ENCODE measurements around the gene PRCD. TPM values are rescaled to one million over a fixed set of nuclear protein-coding genes. Genes with fewer than 3 reads are reported as not detected.

The PRCD gene
- total RNA-seq, 2 experiments from 2014 or later, result not detected

DNA sequence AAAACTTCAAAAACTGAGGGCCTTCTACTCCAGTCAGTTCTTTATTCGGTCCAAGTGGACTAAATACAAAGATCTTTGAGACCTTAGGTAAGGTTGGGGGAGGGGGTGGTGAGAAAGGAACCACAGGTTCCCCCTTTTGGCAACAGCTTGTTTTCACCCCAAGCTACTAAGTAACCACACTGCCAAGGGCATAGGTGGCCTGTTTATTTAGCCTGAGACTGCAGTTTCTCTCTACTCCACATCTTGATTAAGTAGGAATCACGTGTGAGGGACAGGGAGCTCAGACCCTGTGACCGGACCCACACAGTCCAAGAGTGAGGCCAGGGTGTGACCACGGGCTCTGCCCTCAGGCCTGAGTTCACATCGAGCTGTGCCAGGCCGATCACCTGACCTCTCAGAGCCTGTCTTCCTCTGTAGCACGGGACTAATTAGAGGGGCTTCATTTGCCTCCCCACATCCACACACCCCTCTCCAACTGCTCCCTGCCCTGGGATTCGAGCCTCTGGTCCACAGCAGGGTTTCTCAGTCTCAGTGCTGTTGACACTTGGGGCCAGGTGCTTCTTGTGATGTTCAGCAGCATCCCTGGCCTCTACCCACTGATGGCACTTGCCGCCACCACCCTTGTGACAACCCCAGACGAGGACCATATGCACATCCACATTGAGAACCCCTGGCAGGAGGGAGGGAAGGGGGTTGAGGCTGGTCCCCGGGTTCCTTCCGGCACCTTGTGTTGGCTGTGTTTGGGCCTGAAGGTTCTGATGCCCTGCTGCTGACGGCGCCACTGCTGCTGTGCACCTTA is 28.0 kb downstream of the PRCD start:
- H3K36me3 Mint-ChIP-seq (ENCODE audit: low read depth), result peaks cover 31% of the 10 kb centered on the region
- H3K9me3 Mint-ChIP-seq, result no peaks in the 10 kb centered on the region
- ChIA-PET POLR2A (no interaction called here), CTCF (interaction anchor here (0.6 to 2.8 kb wide), 5 partner anchors 10 to 92 kb away, joined by 3 to 22 read pairs (median 4); no protein-coding TSS in a partner anchor)
- no peak for DNase-seq
- no peaks in the 10 kb centered on the region for H3K27me3 Mint-ChIP-seq
- peak overlapping the region; percentile 50 for H3K27ac Mint-ChIP-seq
- H3K4me1 Mint-ChIP-seq, result peaks cover 15% of the 10 kb centered on the region
- H3K4me3 Mint-ChIP-seq, result no peak overlapping the region

GRCh38 chr17:76568811-76569221 is 29.0 kb downstream of the PRCD start:
- no peak overlapping the region for H3K4me3 Mint-ChIP-seq
- H3K36me3 Mint-ChIP-seq (ENCODE audit: low read depth), result peaks cover 24% of the 10 kb centered on the region
- DNase-seq, result no peak
- ChIA-PET CTCF (no interaction called here), POLR2A (no interaction called here)
- H3K27me3 Mint-ChIP-seq, result no peaks in the 10 kb centered on the region
- H3K4me1 Mint-ChIP-seq, result peaks cover 9% of the 10 kb centered on the region
- no peaks in the 10 kb centered on the region for H3K9me3 Mint-ChIP-seq
- no peak overlapping the region for H3K27ac Mint-ChIP-seq

GRCh38 chr17:76569607-76570279 is 29.9 kb downstream of the PRCD start:
- no peak overlapping the region for H3K27ac Mint-ChIP-seq
- H3K4me1 Mint-ChIP-seq, result peaks cover 9% of the 10 kb centered on the region
- POLR2A ChIA-PET, result no interaction called here
- no peak overlapping the region for H3K4me3 Mint-ChIP-seq
- CTCF ChIA-PET, result interaction anchor here (0.6 to 1.4 kb wide), 3 partner anchors 12 to 245 kb away, joined by 3 to 4 read pairs (median 3); no protein-coding TSS in a partner anchor
- DNase-seq, result no peak
- H3K36me3 Mint-ChIP-seq (ENCODE audit: low read depth), result peaks cover 20% of the 10 kb centered on the region
- H3K9me3 Mint-ChIP-seq, result no peaks in the 10 kb centered on the region
- H3K27me3 Mint-ChIP-seq, result no peaks in the 10 kb centered on the region

- no peak for DNase-seq
- H3K36me3 Mint-ChIP-seq (ENCODE audit: low read depth), result peaks cover 13% of the 10 kb centered on the region
- no peaks in the 10 kb centered on the region for H3K27me3 Mint-ChIP-seq
- H3K4me1 Mint-ChIP-seq, result peaks cover 9% of the 10 kb centered on the region
- POLR2A ChIA-PET, result no interaction called here
- no peaks in the 10 kb centered on the region for H3K9me3 Mint-ChIP-seq
- H3K27ac Mint-ChIP-seq, result peak overlapping the region; percentile 19
- no peak overlapping the region for H3K4me3 Mint-ChIP-seq
- CTCF ChIA-PET, result interaction anchor here (1.3 to 2.2 kb wide), 3 partner anchors 12 to 47 kb away, joined by 3 to 9 read pairs (median 4); no protein-coding TSS in a partner anchor
Measured at GRCh38 chr17:76570457-76570856, 30.6 kb downstream of the PRCD start.

DNA sequence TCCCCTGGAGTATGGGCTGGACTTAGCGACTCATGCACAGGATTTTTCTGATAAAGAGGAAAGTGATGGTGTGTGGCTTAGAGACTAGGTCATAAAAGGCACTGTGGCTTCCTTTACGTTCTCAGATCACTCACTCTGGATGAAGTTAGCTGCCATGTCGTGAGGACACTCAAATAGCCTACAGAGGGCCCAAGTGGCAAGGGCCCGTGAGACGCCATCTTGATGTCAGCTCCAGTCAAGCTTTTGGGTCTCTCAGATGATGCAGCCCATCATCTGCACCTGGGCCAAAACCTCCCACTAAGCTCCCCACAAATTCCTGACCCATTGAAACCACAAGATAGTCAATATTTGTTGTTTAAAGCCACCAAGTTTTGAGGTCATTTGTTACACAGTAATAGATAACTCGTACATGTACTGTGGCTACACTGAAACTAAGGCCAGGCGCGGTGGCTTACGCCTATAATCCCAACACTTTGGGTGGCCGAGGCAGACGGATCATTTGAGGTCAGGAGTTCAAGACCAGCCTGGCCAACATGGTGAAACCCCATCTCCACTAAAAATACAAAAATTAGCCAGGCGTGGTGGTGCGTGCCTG is 31.1 kb downstream of the PRCD start:
- no peak for DNase-seq
- peaks cover 8% of the 10 kb centered on the region for H3K36me3 Mint-ChIP-seq (ENCODE audit: low read depth)
- no peak overlapping the region for H3K4me3 Mint-ChIP-seq
- H3K27ac Mint-ChIP-seq, result no peak overlapping the region
- no peaks in the 10 kb centered on the region for H3K9me3 Mint-ChIP-seq
- CTCF ChIA-PET, result interaction anchor here (0.8 to 2.2 kb wide), 3 partner anchors 13 to 48 kb away, joined by 4 to 9 read pairs (median 4); no protein-coding TSS in a partner anchor
- POLR2A ChIA-PET, result no interaction called here
- no peaks in the 10 kb centered on the region for H3K27me3 Mint-ChIP-seq
- peaks cover 9% of the 10 kb centered on the region for H3K4me1 Mint-ChIP-seq

GRCh38 chr17:76572201-76572910 is 32.5 kb downstream of the PRCD start:
- Mint-ChIP-seq H3K4me3 (no peak overlapping the region), H3K4me1 (peaks cover 6% of the 10 kb centered on the region), H3K27me3 (no peaks in the 10 kb centered on the region), H3K27ac (no peak overlapping the region), H3K36me3 (ENCODE audit: low read depth) (no peaks in the 10 kb centered on the region), H3K9me3 (no peaks in the 10 kb centered on the region)
- POLR2A ChIA-PET, result no interaction called here
- no peak for DNase-seq
- CTCF ChIA-PET, result interaction anchor here (2.2 kb wide), 1 partner anchor 14 kb away, joined by 9 read pairs; no protein-coding TSS in a partner anchor

DNA sequence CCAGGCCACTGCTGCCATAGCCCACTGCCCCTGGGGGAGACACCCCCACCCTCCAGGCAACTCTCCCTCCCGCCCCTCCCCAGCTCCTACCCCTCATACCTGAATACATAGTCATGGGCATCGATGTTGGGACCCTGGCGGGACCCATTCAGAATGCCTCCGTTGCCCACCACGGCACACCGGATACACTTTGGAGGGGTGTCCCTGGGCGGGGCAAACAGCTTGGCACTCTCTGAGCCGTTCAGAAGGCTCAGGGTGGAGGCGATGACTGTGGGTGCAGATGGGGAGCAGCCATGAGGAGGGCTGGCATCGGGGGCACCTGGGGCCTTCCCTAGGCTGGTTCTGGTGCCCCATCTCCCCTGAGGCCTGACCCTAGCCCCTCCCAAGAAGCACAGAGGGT is 33.3 kb downstream of the PRCD start:
- H3K9me3 Mint-ChIP-seq, result no peaks in the 10 kb centered on the region
- H3K4me1 Mint-ChIP-seq, result peaks cover 4% of the 10 kb centered on the region
- CTCF ChIA-PET, result interaction anchor here (0.7 kb wide), 1 partner anchor 16 kb away, joined by 3 read pairs; no protein-coding TSS in a partner anchor
- no peaks in the 10 kb centered on the region for H3K36me3 Mint-ChIP-seq (ENCODE audit: low read depth)
- DNase-seq, result no peak
- H3K27ac Mint-ChIP-seq, result no peak overlapping the region
- no peak overlapping the region for H3K4me3 Mint-ChIP-seq
- POLR2A ChIA-PET, result no interaction called here
- H3K27me3 Mint-ChIP-seq, result no peaks in the 10 kb centered on the region

DNA sequence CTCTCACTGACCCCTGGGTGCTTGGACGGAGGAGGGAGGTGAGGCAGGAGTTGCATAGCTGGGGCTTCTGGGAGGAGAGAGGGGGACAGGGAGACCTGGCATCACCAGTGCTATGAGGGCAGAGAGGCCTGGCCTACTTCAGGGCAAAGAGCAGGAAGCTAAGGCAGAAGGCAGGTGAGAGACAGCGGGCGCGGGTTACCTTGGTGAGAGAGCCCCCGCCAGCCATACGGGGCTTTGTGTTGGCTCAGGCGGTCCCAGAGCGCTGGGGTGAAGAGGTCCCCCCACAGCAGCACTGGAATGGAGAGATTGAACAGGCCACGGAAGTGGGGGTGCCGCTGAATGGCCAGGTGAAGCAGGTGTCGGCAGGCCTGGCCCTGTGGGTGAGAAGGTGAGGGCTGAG is 34.3 kb downstream of the PRCD start:
- no peak for DNase-seq
- Mint-ChIP-seq H3K36me3 (ENCODE audit: low read depth) (no peaks in the 10 kb centered on the region), H3K27me3 (no peaks in the 10 kb centered on the region), H3K4me3 (no peak overlapping the region), H3K27ac (no peak overlapping the region), H3K9me3 (no peaks in the 10 kb centered on the region), H3K4me1 (no peaks in the 10 kb centered on the region)
- ChIA-PET POLR2A (no interaction called here), CTCF (no interaction called here)

- Mint-ChIP-seq H3K4me3 (no peak overlapping the region), H3K27me3 (no peaks in the 10 kb centered on the region), H3K4me1 (peaks cover 3% of the 10 kb centered on the region), H3K36me3 (ENCODE audit: low read depth) (no peaks in the 10 kb centered on the region), H3K27ac (no peak overlapping the region), H3K9me3 (no peaks in the 10 kb centered on the region)
- POLR2A ChIA-PET, result no interaction called here
- CTCF ChIA-PET, result interaction anchor here (0.6 to 1.3 kb wide), 3 partner anchors 9 to 409 kb away, joined by 3 to 4 read pairs (median 3); no protein-coding TSS in a partner anchor
- no peak for DNase-seq
Measured at GRCh38 chr17:76575570-76575969, 35.7 kb downstream of the PRCD start.

DNA sequence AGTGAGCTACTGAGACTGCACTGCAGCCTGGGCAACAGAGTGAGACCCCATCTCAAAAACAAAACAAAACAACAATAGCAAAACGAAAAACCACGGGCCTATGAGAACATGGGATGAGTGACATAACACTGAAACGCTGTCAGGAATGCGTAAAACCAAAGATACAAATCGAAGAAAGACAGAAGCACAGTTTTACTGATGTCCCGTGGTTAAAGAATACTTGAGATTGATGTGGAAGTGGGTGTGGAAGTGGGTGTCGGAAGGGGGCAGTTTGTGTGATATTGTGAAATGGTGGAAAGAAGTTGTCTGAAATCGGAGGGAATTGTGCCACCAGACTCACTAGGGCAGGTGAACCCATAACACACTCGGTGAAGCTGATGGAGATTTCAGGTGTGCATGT is 36.3 kb downstream of the PRCD start:
- H3K9me3 Mint-ChIP-seq, result no peaks in the 10 kb centered on the region
- H3K27ac Mint-ChIP-seq, result no peak overlapping the region
- CTCF ChIA-PET, result interaction anchor here (0.6 to 1.3 kb wide), 3 partner anchors 10 to 408 kb away, joined by 3 to 4 read pairs (median 3); no protein-coding TSS in a partner anchor
- DNase-seq, result no peak
- POLR2A ChIA-PET, result no interaction called here
- no peaks in the 10 kb centered on the region for H3K36me3 Mint-ChIP-seq (ENCODE audit: low read depth)
- H3K27me3 Mint-ChIP-seq, result no peaks in the 10 kb centered on the region
- no peak overlapping the region for H3K4me3 Mint-ChIP-seq
- peaks cover 3% of the 10 kb centered on the region for H3K4me1 Mint-ChIP-seq

- Mint-ChIP-seq H3K4me3 (no peak overlapping the region), H3K4me1 (peaks cover 3% of the 10 kb centered on the region), H3K9me3 (no peaks in the 10 kb centered on the region), H3K27me3 (peaks cover 6% of the 10 kb centered on the region), H3K27ac (no peak overlapping the region), H3K36me3 (ENCODE audit: low read depth) (no peaks in the 10 kb centered on the region)
- ChIA-PET CTCF (interaction anchor here (0.8 to 1.8 kb wide), 3 partner anchors 11 to 20 kb away, joined by 3 to 5 read pairs (median 4); no protein-coding TSS in a partner anchor), POLR2A (interaction anchor here (0.7 kb wide), 1 partner anchor 485 kb away, joined by 3 read pairs; no protein-coding TSS in a partner anchor)
- DNase-seq, result no peak
Measured at GRCh38 chr17:76577876-76578275, 38.0 kb downstream of the PRCD start.

DNA sequence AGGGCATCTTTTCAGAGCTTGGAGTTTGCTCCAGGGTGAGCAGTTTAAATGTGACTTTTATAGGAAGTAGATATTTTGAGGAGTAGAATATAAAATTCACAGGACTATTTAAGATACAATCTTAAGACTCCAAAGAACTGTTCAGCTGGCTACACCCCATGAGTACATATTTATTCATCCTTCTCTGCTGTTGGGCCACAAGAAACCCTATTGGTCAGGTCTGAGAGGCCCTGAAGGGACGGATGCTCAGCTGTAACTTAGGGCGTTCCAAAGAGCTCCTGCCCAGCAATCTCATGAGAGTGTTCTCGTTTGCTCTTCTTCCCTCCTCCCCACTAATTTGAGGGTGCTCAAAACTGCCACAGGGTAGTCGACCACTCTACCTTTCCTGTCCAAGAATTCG is 38.5 kb downstream of the PRCD start:
- DNase-seq, result no peak
- POLR2A ChIA-PET, result interaction anchor here (0.7 kb wide), 1 partner anchor 486 kb away, joined by 3 read pairs; no protein-coding TSS in a partner anchor
- Mint-ChIP-seq H3K27me3 (peaks cover 11% of the 10 kb centered on the region), H3K36me3 (ENCODE audit: low read depth) (no peaks in the 10 kb centered on the region), H3K4me1 (peaks cover 3% of the 10 kb centered on the region), H3K4me3 (no peak overlapping the region), H3K27ac (no peak overlapping the region), H3K9me3 (no peaks in the 10 kb centered on the region)
- CTCF ChIA-PET, result interaction anchor here (1.5 to 1.8 kb wide), 2 partner anchors 12 to 20 kb away, joined by 4 to 5 read pairs; no protein-coding TSS in a partner anchor

All from activated CD4-positive, alpha-beta T cell treated with anti-CD3 and anti-CD28 coated beads, Interleukin-2, amount 10 ng/mL, durations not matched to agents 7 days and 5 days (primary cell).